Measurements from ENCODE around the gene RAD50.
A peak's percentile ranks its signal among the peaks of the same experiment; 100 is the strongest.

The RAD50 gene

DNA sequence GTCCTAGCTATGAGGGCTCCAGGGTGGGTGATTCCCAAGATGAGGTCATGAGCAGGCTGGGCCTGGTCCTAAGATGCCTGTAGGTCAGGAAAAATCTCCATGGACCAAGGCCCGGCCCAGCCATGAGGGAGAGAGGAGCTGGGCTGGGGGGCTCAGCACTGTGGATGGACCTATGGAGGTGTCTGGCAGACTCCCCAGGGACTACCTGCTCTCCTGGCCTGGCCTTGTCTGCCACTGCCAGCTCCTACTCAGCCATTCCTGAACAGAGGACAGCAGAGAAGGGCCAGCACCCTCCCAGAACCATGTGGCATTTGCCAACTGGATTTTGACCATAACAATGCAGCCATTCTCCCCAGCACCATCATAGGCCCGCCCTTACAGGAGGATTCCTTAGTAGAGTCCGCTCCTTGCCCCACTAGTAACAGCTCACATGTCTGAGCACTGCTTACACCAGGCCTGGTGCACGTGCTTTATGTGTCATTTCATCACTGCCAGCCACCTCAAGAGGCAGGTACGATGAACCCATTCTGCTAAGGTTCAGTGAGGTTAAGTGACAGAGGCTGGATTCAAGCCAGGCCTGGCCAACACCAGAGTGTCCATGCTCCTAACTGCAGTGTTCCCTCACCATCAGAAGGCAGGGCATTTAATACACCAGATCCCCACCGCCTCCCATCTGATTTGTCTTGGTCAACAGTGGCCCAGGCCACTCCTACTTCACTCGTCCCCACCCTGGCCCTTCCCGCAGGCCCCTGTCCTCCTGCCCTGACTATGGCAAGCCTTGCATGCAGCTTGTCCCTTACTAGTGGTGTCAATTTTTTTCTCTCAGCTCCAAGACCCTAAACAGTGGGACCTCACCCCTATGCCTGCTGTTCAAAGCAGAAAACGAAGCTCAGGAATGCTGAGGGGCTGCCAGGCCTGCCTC, 101.9 kb downstream of the RAD50 start:
- Mint-ChIP-seq H3K9me3 (no peaks in the 10 kb centered on the region), H3K27me3 (ENCODE audit: low read depth) (peaks cover 41% of the 10 kb centered on the region), H3K36me3 (ENCODE audit: low read depth) (no peaks in the 10 kb centered on the region), H3K4me3 (peak overlapping the region in 1 of 3 experiments; percentile 59), H3K27ac (no peak overlapping the region), H3K4me1 (peaks cover 16% of the 10 kb centered on the region)
- no peak for TF ChIP-seq CTCF (IDR thresholded peaks at IDR 0.05; ENCODE audit: unreplicated experiment in 3 of 3)

GRCh38 chr5:132659598-132660493, 103.1 kb downstream of the RAD50 start:
- no peak overlapping the region for H3K4me3 Mint-ChIP-seq
- no peak for TF ChIP-seq CTCF (IDR thresholded peaks at IDR 0.05; ENCODE audit: unreplicated experiment in 3 of 3)
- peaks cover 25% of the 10 kb centered on the region for H3K4me1 Mint-ChIP-seq
- no peak overlapping the region for H3K27ac Mint-ChIP-seq
- peaks cover 33% of the 10 kb centered on the region for H3K27me3 Mint-ChIP-seq (ENCODE audit: low read depth)
- no peaks in the 10 kb centered on the region for H3K36me3 Mint-ChIP-seq (ENCODE audit: low read depth)
- no peaks in the 10 kb centered on the region for H3K9me3 Mint-ChIP-seq

- H3K9me3 Mint-ChIP-seq, result no peaks in the 10 kb centered on the region
- H3K27ac Mint-ChIP-seq, result peak overlapping the region in 1 of 3 experiments; percentile 52
- TF ChIP-seq CTCF (IDR thresholded peaks at IDR 0.05; ENCODE audit: unreplicated experiment in 3 of 3), result no peak
- peaks cover 23% of the 10 kb centered on the region for H3K27me3 Mint-ChIP-seq (ENCODE audit: low read depth)
- H3K4me1 Mint-ChIP-seq, result peaks cover 25% of the 10 kb centered on the region
- H3K36me3 Mint-ChIP-seq (ENCODE audit: low read depth), result no peaks in the 10 kb centered on the region
- no peak overlapping the region for H3K4me3 Mint-ChIP-seq
Observed at GRCh38 chr5:132661231-132662003, 104.6 kb downstream of the RAD50 start.

DNA sequence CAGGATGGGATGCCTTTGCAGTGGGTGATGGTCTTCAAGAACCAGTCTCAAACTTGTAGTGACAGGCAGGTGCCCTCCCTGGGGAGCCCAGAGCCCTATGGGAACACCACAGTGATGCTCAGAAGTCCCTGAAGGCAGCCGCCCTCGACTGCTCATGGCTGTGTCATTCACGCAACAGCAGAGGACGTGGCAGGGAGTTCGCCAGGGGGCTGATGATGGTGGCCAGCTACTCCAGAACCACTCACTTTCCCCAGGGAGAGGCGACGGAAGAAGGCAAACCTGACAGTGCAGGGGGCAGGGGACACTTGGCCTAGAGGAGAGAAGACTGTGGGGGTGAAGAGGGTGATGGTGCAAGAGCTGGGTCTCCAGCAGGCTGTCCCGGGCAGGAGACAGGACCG, 105.2 kb downstream of the RAD50 start:
- no peak overlapping the region for H3K27ac Mint-ChIP-seq
- H3K27me3 Mint-ChIP-seq (ENCODE audit: low read depth), result peaks cover 18% of the 10 kb centered on the region
- no peaks in the 10 kb centered on the region for H3K36me3 Mint-ChIP-seq (ENCODE audit: low read depth)
- TF ChIP-seq CTCF (IDR thresholded peaks at IDR 0.05; ENCODE audit: unreplicated experiment in 3 of 3), result no peak
- peaks cover 25% of the 10 kb centered on the region for H3K4me1 Mint-ChIP-seq
- no peak overlapping the region for H3K4me3 Mint-ChIP-seq
- H3K9me3 Mint-ChIP-seq, result no peaks in the 10 kb centered on the region

- H3K36me3 Mint-ChIP-seq (ENCODE audit: low read depth), result no peaks in the 10 kb centered on the region
Observed at GRCh38 chr5:132662925-132663770, 106.4 kb downstream of the RAD50 start.

More at GRCh38 chr5:132662925-132663770, 106.4 kb downstream of the RAD50 start:
- no peak overlapping the region for H3K4me3 Mint-ChIP-seq
- peak overlapping the region in 1 of 3 experiments; percentile 40 for H3K27ac Mint-ChIP-seq
- peaks cover 25% of the 10 kb centered on the region for H3K4me1 Mint-ChIP-seq
- H3K27me3 Mint-ChIP-seq (ENCODE audit: low read depth), result peaks cover 7% of the 10 kb centered on the region
- TF ChIP-seq CTCF (IDR thresholded peaks at IDR 0.05; ENCODE audit: unreplicated experiment in 3 of 3), result no peak
- no peaks in the 10 kb centered on the region for H3K9me3 Mint-ChIP-seq
